Measurements from ENCODE around the gene IL13RA1. TPM values are rescaled to one million over a fixed set of nuclear protein-coding genes. Genes with fewer than 3 reads are reported as not detected.

The IL13RA1 gene
- total RNA-seq, 1 experiment from 2014 or later = 106 TPM

DNA sequence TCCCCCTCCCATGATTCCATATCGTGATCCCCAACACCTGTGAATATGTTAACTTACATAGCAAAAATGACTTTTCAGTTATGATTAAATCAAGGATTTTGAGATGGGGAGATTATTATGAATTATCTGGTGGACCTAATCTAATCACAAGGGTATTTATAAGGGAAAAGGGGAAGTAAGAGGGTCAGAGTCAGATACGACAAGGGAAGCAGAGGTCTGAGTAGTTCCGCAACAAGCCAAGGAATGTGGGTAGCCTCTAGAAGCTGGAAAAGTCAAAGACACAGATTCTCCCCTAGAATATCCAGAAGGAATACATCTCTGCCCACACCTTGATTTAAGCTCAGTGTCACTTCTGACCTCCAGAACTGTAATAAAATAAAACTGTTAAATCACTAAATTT is 1.0 kb upstream of the IL13RA1 start:
- Histone ChIP-seq H3K9me2 (ENCODE audit: insufficient read depth) (no peaks in the 10 kb centered on the region), H3K4me3 (peak overlapping the region; percentile 90), H3K36me3 (ENCODE audit: low read depth) (no peaks in the 10 kb centered on the region), H4K20me1 (ENCODE audit: insufficient read depth) (no peaks in the 10 kb centered on the region), H3F3A (ENCODE audit: insufficient read depth, low read depth) (peaks cover 37% of the 10 kb centered on the region), H3K4me2 (peak overlapping the region; percentile 86), H3K9me3 (ENCODE audit: insufficient read depth, low read depth) (no peaks in the 10 kb centered on the region), H3K4me1 (replicated peaks; ENCODE audit: insufficient read depth) (peaks cover 66% of the 10 kb centered on the region), H3K79me2 (ENCODE audit: low read depth) (peaks cover 38% of the 10 kb centered on the region), H3K27me3 (ENCODE audit: insufficient read depth, low read depth) (no peaks in the 10 kb centered on the region), H2AFZ (peak overlapping the region; percentile 88), H3K27ac (peak overlapping the region; percentile 95)
- TF ChIP-seq EZH2 (IDR thresholded peaks at IDR 0.05; ENCODE audit: low read depth) = no peak
- TF ChIP-seq, protein P1, sequence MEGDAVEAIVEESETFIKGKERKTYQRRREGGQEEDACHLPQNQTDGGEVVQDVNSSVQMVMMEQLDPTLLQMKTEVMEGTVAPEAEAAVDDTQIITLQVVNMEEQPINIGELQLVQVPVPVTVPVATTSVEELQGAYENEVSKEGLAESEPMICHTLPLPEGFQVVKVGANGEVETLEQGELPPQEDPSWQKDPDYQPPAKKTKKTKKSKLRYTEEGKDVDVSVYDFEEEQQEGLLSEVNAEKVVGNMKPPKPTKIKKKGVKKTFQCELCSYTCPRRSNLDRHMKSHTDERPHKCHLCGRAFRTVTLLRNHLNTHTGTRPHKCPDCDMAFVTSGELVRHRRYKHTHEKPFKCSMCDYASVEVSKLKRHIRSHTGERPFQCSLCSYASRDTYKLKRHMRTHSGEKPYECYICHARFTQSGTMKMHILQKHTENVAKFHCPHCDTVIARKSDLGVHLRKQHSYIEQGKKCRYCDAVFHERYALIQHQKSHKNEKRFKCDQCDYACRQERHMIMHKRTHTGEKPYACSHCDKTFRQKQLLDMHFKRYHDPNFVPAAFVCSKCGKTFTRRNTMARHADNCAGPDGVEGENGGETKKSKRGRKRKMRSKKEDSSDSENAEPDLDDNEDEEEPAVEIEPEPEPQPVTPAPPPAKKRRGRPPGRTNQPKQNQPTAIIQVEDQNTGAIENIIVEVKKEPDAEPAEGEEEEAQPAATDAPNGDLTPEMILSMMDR (conservative IDR thresholded peaks at IDR 0.05) = no peak
- ChIA-PET POLR2A (ENCODE audit: unreplicated experiment) (no interaction called here), CTCF (no interaction called here)
- intact Hi-C loops (cut with micrococcal nuclease; ENCODE audit: unreplicated experiment) = loop anchor here (5.0 to 10.0 kb wide), 3 partner anchors 74 to 379 kb away; partner anchors contain the start of gene WDR44
- BruUV-seq (replicated peaks) = no TSS peak
- no peak for DNase-seq

DNA sequence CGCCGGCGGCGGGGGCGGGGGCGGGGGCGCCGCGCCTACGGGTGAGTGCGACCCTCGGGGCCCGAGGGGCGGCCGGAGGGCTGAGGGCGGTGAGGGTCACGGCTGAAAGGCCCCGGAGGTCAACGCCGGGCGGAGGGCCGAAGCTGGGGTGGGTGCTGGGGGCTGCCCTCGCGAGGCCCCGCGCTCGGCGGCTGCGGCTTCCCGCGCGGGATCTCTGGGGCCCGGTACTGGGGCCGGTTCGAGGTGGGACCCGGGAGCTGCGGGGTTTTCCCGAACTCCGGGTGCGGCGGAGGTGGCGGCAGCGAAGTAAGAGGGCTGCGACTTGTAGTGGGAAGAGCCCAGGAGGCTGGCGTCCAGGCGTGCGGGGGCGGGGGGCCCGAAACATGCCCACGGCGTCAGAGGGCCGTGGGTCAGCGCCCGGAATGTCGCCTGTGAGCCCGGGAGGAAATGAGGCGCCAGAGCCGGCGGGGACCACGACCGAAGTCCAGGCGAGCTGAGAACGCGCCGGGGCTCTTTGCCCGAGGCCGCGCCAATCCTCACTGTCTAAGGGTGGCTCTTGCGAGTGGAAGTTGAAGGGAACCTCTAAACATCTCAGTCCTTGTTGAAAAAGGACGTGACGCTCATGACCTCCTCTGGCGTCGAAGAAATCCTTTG is 407 bp downstream of the IL13RA1 start:
- H2AFZ ChIP-seq = peak overlapping the region; percentile 87
- peaks cover 50% of the 10 kb centered on the region for H3K79me2 ChIP-seq (ENCODE audit: low read depth)
- peak; percentile 37 to 48 for DNase-seq
- H3K4me3 ChIP-seq = peak overlapping the region; percentile 90
- H4K20me1 ChIP-seq (ENCODE audit: insufficient read depth) = no peaks in the 10 kb centered on the region
- peaks cover 69% of the 10 kb centered on the region for H3K4me1 ChIP-seq (replicated peaks; ENCODE audit: insufficient read depth)
- H3K4me2 ChIP-seq = peak overlapping the region; percentile 80
- intact Hi-C loops (cut with micrococcal nuclease; ENCODE audit: unreplicated experiment) = loop anchor here (5.0 to 10.0 kb wide), 3 partner anchors 76 to 381 kb away; partner anchors contain the start of gene WDR44
- peak overlapping the region; percentile 95 for H3K27ac ChIP-seq
- peaks cover 40% of the 10 kb centered on the region for H3F3A ChIP-seq (ENCODE audit: insufficient read depth, low read depth)
- no peaks in the 10 kb centered on the region for H3K9me2 ChIP-seq (ENCODE audit: insufficient read depth)
- BruUV-seq (replicated peaks) = no TSS peak
- H3K27me3 ChIP-seq (ENCODE audit: insufficient read depth, low read depth) = no peaks in the 10 kb centered on the region
- ChIA-PET CTCF (interaction anchor here (0.6 kb wide), 2 partner anchors 15 to 24 kb away, joined by 3 to 6 read pairs; no protein-coding TSS in a partner anchor), POLR2A (ENCODE audit: unreplicated experiment) (interaction anchor here (0.9 kb wide), 1 partner anchor 79 kb away, joined by 4 read pairs; no protein-coding TSS in a partner anchor)
- no peaks in the 10 kb centered on the region for H3K9me3 ChIP-seq (ENCODE audit: insufficient read depth, low read depth)
- TF ChIP-seq, protein P1 (conservative IDR thresholded peaks at IDR 0.05) = no peak
- no peak for TF ChIP-seq EZH2 (IDR thresholded peaks at IDR 0.05; ENCODE audit: low read depth)
- no peaks in the 10 kb centered on the region for H3K36me3 ChIP-seq (ENCODE audit: low read depth)

- H3K4me1 ChIP-seq (replicated peaks; ENCODE audit: insufficient read depth) = peaks cover 58% of the 10 kb centered on the region
- no peaks in the 10 kb centered on the region for H3K9me3 ChIP-seq (ENCODE audit: insufficient read depth, low read depth)
- H3K4me3 ChIP-seq = peak overlapping the region; percentile 90; the same call in 1 of the 2 replicates
- no peak overlapping the region for H2AFZ ChIP-seq
- intact Hi-C loops (cut with micrococcal nuclease; ENCODE audit: unreplicated experiment) = loop anchor here (5.0 to 10.0 kb wide), 3 partner anchors 77 to 382 kb away; partner anchors contain the start of gene WDR44
- H3K9me2 ChIP-seq (ENCODE audit: insufficient read depth) = no peaks in the 10 kb centered on the region
- H3F3A ChIP-seq (ENCODE audit: insufficient read depth, low read depth) = peaks cover 40% of the 10 kb centered on the region
- peaks cover 63% of the 10 kb centered on the region for H3K79me2 ChIP-seq (ENCODE audit: low read depth)
- DNase-seq = no peak
- CTCF ChIA-PET = no interaction called here
- H3K27me3 ChIP-seq (ENCODE audit: insufficient read depth, low read depth) = no peaks in the 10 kb centered on the region
- no peak for TF ChIP-seq EZH2 (IDR thresholded peaks at IDR 0.05; ENCODE audit: low read depth)
- TF ChIP-seq, protein P1 (conservative IDR thresholded peaks at IDR 0.05) = no peak
- no peak overlapping the region for H3K27ac ChIP-seq
- H3K36me3 ChIP-seq (ENCODE audit: low read depth) = peaks cover 12% of the 10 kb centered on the region; the same call in 1 of the 2 replicates
- no TSS peak for BruUV-seq (replicated peaks)
- no peaks in the 10 kb centered on the region for H4K20me1 ChIP-seq (ENCODE audit: insufficient read depth)
- H3K4me2 ChIP-seq = peak overlapping the region; percentile 80
- POLR2A ChIA-PET (ENCODE audit: unreplicated experiment) = no interaction called here
These were observed 1.7 kb downstream of the IL13RA1 start for GRCh38 chrX:118729042-118729652.

Data from PC-9 (cell line).